ENCODE measurements around the gene PACSIN2.

DNA sequence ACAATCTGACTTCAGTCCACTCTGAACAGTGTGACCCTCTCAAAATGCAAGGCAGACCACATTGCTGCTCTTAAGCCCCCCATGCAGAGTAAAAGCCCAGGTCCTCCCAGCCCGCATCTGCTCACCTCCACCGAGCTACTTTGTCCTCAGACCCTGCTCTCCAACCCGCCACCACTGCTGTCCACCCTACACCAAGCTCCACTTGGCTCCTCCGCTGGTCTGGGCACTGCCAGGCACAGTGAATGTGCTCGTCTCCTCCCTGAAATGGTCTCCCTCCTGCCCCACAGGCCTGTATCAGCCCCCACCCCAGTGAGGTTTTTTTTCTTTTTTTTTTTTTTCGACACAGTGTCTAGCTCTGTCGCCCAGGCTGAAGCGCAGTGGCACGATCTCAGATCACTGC lies 90.5 kb downstream of the PACSIN2 start:
- TF ChIP-seq, protein P1, sequence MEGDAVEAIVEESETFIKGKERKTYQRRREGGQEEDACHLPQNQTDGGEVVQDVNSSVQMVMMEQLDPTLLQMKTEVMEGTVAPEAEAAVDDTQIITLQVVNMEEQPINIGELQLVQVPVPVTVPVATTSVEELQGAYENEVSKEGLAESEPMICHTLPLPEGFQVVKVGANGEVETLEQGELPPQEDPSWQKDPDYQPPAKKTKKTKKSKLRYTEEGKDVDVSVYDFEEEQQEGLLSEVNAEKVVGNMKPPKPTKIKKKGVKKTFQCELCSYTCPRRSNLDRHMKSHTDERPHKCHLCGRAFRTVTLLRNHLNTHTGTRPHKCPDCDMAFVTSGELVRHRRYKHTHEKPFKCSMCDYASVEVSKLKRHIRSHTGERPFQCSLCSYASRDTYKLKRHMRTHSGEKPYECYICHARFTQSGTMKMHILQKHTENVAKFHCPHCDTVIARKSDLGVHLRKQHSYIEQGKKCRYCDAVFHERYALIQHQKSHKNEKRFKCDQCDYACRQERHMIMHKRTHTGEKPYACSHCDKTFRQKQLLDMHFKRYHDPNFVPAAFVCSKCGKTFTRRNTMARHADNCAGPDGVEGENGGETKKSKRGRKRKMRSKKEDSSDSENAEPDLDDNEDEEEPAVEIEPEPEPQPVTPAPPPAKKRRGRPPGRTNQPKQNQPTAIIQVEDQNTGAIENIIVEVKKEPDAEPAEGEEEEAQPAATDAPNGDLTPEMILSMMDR (conservative IDR thresholded peaks at IDR 0.05; ENCODE audit: low read depth in 2 of 2): no peak
- TF ChIP-seq EZH2 (IDR thresholded peaks at IDR 0.05; ENCODE audit: low read depth, unreplicated experiment): no peak
- TF ChIP-seq, protein P2, sequence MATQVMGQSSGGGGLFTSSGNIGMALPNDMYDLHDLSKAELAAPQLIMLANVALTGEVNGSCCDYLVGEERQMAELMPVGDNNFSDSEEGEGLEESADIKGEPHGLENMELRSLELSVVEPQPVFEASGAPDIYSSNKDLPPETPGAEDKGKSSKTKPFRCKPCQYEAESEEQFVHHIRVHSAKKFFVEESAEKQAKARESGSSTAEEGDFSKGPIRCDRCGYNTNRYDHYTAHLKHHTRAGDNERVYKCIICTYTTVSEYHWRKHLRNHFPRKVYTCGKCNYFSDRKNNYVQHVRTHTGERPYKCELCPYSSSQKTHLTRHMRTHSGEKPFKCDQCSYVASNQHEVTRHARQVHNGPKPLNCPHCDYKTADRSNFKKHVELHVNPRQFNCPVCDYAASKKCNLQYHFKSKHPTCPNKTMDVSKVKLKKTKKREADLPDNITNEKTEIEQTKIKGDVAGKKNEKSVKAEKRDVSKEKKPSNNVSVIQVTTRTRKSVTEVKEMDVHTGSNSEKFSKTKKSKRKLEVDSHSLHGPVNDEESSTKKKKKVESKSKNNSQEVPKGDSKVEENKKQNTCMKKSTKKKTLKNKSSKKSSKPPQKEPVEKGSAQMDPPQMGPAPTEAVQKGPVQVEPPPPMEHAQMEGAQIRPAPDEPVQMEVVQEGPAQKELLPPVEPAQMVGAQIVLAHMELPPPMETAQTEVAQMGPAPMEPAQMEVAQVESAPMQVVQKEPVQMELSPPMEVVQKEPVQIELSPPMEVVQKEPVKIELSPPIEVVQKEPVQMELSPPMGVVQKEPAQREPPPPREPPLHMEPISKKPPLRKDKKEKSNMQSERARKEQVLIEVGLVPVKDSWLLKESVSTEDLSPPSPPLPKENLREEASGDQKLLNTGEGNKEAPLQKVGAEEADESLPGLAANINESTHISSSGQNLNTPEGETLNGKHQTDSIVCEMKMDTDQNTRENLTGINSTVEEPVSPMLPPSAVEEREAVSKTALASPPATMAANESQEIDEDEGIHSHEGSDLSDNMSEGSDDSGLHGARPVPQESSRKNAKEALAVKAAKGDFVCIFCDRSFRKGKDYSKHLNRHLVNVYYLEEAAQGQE (IDR thresholded peaks at IDR 0.05; ENCODE audit: unreplicated experiment): no peak
- TF ChIP-seq EZH2phosphoT487 (IDR thresholded peaks at IDR 0.05; ENCODE audit: unreplicated experiment): no peak
- no peak for TF ChIP-seq NANOG (IDR thresholded peaks at IDR 0.05; ENCODE audit: borderline replicate concordance)
- no peak for TF ChIP-seq POLR2AphosphoS5 (IDR thresholded peaks at IDR 0.05; ENCODE audit: low read depth)
- no peak for TF ChIP-seq ZNF114 (CRISPR knock-in tag; IDR thresholded peaks at IDR 0.05)
- TF ChIP-seq, protein P3, sequence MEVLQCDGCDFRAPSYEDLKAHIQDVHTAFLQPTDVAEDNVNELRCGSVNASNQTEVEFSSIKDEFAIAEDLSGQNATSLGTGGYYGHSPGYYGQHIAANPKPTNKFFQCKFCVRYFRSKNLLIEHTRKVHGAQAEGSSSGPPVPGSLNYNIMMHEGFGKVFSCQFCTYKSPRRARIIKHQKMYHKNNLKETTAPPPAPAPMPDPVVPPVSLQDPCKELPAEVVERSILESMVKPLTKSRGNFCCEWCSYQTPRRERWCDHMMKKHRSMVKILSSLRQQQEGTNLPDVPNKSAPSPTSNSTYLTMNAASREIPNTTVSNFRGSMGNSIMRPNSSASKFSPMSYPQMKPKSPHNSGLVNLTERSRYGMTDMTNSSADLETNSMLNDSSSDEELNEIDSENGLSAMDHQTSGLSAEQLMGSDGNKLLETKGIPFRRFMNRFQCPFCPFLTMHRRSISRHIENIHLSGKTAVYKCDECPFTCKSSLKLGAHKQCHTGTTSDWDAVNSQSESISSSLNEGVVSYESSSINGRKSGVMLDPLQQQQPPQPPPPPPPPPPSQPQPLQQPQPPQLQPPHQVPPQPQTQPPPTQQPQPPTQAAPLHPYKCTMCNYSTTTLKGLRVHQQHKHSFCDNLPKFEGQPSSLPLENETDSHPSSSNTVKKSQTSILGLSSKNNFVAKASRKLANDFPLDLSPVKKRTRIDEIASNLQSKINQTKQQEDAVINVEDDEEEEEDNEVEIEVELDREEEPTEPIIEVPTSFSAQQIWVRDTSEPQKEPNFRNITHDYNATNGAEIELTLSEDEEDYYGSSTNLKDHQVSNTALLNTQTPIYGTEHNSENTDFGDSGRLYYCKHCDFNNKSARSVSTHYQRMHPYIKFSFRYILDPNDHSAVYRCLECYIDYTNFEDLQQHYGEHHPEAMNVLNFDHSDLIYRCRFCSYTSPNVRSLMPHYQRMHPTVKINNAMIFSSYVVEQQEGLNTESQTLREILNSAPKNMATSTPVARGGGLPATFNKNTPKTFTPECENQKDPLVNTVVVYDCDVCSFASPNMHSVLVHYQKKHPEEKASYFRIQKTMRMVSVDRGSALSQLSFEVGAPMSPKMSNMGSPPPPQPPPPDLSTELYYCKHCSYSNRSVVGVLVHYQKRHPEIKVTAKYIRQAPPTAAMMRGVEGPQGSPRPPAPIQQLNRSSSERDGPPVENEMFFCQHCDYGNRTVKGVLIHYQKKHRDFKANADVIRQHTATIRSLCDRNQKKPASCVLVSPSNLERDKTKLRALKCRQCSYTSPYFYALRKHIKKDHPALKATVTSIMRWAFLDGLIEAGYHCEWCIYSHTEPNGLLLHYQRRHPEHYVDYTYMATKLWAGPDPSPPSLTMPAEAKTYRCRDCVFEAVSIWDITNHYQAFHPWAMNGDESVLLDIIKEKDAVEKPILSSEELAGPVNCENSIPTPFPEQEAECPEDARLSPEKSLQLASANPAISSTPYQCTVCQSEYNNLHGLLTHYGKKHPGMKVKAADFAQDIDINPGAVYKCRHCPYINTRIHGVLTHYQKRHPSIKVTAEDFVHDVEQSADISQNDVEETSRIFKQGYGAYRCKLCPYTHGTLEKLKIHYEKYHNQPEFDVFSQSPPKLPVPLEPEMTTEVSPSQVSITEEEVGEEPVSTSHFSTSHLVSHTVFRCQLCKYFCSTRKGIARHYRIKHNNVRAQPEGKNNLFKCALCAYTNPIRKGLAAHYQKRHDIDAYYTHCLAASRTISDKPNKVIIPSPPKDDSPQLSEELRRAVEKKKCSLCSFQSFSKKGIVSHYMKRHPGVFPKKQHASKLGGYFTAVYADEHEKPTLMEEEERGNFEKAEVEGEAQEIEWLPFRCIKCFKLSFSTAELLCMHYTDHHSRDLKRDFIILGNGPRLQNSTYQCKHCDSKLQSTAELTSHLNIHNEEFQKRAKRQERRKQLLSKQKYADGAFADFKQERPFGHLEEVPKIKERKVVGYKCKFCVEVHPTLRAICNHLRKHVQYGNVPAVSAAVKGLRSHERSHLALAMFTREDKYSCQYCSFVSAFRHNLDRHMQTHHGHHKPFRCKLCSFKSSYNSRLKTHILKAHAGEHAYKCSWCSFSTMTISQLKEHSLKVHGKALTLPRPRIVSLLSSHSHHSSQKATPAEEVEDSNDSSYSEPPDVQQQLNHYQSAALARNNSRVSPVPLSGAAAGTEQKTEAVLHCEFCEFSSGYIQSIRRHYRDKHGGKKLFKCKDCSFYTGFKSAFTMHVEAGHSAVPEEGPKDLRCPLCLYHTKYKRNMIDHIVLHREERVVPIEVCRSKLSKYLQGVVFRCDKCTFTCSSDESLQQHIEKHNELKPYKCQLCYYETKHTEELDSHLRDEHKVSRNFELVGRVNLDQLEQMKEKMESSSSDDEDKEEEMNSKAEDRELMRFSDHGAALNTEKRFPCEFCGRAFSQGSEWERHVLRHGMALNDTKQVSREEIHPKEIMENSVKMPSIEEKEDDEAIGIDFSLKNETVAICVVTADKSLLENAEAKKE (CRISPR knock-in tag; IDR thresholded peaks at IDR 0.05): no peak
- no peak for TF ChIP-seq STAT1 (IDR thresholded peaks at IDR 0.05; ENCODE audit: unreplicated experiment)
- no peak for TF ChIP-seq JUNB (IDR thresholded peaks at IDR 0.05; ENCODE audit: unreplicated experiment)
- no peak for TF ChIP-seq CREB1 (CRISPR knock-in tag; IDR thresholded peaks at IDR 0.05; ENCODE audit: low read depth)
- TF ChIP-seq, protein P4, sequence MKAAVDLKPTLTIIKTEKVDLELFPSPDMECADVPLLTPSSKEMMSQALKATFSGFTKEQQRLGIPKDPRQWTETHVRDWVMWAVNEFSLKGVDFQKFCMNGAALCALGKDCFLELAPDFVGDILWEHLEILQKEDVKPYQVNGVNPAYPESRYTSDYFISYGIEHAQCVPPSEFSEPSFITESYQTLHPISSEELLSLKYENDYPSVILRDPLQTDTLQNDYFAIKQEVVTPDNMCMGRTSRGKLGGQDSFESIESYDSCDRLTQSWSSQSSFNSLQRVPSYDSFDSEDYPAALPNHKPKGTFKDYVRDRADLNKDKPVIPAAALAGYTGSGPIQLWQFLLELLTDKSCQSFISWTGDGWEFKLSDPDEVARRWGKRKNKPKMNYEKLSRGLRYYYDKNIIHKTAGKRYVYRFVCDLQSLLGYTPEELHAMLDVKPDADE (IDR thresholded peaks at IDR 0.05): no peak
- TF ChIP-seq ZNF331 (CRISPR knock-in tag; IDR thresholded peaks at IDR 0.05; ENCODE audit: low read depth): no peak

All from GM23338 (cell line).